Adrenal gland (tissue), 5 donors: ENCODE measurements around the gene LBHD1.

Experiments
- CTCF ChIP-seq, 6 experiments: fragments of 450-650 bp in 4 of 6; fragments of 200-600 bp in 2 of 6; sonication (generic) in 1 of 6; IDR thresholded peaks; 1 replicate in 5 of 6; 2 replicates in 1 of 6; pipeline versions ENCODE4 v1.5.1 to v1.8.0; 2016 to 2021; ENCODE audit warnings: antibody characterized with exemption in 6 of 6, mild to moderate bottlenecking in 2 of 6, moderate library complexity in 1 of 6
- POLR2A ChIP-seq, 2 donors: fragments of 450-650 bp; IDR thresholded peaks; one replicate each; pipeline ENCODE4 v1.6.1; 2017; ENCODE audit warnings: antibody characterized with exemption in 2 of 2, mild to moderate bottlenecking in 2 of 2, moderate library complexity in 1 of 2
- donor health status: DM: no; HTN: no; CAD: no.

- no peak for TF ChIP-seq CTCF (IDR thresholded peaks at IDR 0.05)
- TF ChIP-seq POLR2A (IDR thresholded peaks at IDR 0.05) = peak in 1 of 2 donors; percentile 53
Measured at GRCh38 chr11:62707277-62707861, 35.3 kb upstream of the LBHD1 start, which contains the start of the genes BSCL2 and GNG3.
